SK-N-MC (cell line): Measurements from ENCODE around the gene RGS17.

Source experiments
- EZH2 ChIP-seq: fragments of 200-600 bp; sonication (generic); IDR thresholded peaks from one replicate; pipeline ENCODE4 v1.6.1; 2017; ENCODE audit warnings: antibody characterized with exemption
- POLR2AphosphoS5 ChIP-seq: IDR thresholded peaks from 2 replicates; pipeline ENCODE4 v1.6.1; 2012; ENCODE audit warnings: mild to moderate bottlenecking, low read depth, low read length, borderline replicate concordance

DNA sequence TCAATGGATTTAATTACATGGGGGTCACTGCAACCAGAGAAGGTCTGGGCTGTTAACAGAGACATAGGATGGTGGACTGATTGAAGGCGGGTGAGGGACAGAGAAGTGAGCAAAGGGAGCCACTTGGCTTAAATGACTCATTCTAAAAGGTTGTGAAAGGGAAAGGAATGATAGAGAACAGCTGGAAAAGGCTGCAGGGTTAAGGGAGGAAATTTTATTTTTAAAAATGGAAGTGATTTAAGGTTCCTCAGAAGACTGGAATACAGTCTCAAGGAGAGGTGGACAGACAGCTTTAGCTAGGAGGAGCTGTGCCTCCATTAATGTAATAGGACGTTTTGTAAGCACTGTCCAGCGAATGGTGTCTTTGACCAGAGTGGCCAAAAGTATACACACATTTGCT lies 46.7 kb downstream of the RGS17 start:
- TF ChIP-seq EZH2 (no peak), POLR2AphosphoS5 (no peak)
